ENCODE data around the gene SLC27A4. TPM values are rescaled to one million over a fixed set of nuclear protein-coding genes. Genes with fewer than 3 reads are reported as not detected.

Gene SLC27A4
- total RNA-seq, 2 donors from 2014 or later, result 22.4 to 25.0 TPM

DNA sequence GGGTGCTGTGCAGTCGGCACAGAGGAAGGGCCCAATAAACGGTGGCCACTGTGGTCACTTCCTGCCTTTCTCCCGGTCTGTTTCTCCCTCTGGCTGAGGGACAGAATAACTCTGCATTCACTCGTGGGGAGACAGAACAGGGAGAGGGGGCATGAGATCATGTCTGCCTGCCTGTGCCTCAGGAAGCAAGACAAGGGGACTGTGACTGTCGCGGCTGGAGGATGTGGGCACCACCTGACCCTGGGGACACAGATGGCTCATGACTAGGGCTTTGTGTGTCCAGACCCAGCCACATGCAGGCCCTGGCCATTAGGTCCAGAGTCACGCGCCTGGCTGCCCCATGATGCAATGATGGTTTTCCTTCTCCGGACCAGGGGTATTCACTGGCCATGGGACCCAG is 23.9 kb upstream of the SLC27A4 start:
- Mint-ChIP-seq H3K27me3 (ENCODE audit: insufficient read depth) (no peaks in the 10 kb centered on the region), H3K4me3 (no peak overlapping the region), H3K4me1 (no peaks in the 10 kb centered on the region), H3K36me3 (ENCODE audit: low read depth) (peaks cover 46% of the 10 kb centered on the region), H3K27ac (no peak overlapping the region), H3K9me3 (no peaks in the 10 kb centered on the region)
- no peaks in the 10 kb centered on the region for H3K9me3 ChIP-seq (ENCODE audit: control insufficient read depth, low read length)
- DNase-seq, result no peak
- TF ChIP-seq, protein P1, sequence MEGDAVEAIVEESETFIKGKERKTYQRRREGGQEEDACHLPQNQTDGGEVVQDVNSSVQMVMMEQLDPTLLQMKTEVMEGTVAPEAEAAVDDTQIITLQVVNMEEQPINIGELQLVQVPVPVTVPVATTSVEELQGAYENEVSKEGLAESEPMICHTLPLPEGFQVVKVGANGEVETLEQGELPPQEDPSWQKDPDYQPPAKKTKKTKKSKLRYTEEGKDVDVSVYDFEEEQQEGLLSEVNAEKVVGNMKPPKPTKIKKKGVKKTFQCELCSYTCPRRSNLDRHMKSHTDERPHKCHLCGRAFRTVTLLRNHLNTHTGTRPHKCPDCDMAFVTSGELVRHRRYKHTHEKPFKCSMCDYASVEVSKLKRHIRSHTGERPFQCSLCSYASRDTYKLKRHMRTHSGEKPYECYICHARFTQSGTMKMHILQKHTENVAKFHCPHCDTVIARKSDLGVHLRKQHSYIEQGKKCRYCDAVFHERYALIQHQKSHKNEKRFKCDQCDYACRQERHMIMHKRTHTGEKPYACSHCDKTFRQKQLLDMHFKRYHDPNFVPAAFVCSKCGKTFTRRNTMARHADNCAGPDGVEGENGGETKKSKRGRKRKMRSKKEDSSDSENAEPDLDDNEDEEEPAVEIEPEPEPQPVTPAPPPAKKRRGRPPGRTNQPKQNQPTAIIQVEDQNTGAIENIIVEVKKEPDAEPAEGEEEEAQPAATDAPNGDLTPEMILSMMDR (conservative IDR thresholded peaks at IDR 0.05), result no peak
- peaks cover 29% of the 10 kb centered on the region for H3K36me3 ChIP-seq (ENCODE audit: control insufficient read depth, insufficient read depth, low read length)
- no peak overlapping the region for H3K27ac ChIP-seq (ENCODE audit: low read depth, low read length)
- H3K27me3 ChIP-seq (ENCODE audit: control insufficient read depth, insufficient read depth, low read length, poor library complexity, severe bottlenecking), result no peaks in the 10 kb centered on the region
- H3K9ac ChIP-seq (ENCODE audit: extremely low read depth, low read length, poor library complexity, severe bottlenecking), result no peak overlapping the region
- no peak overlapping the region for H3K4me3 ChIP-seq (ENCODE audit: low read length)
- 94% methylated on average over 7 to 9 of the region's 9 CpGs for WGBS, 2 experiments (ENCODE audit: insufficient coverage in 1 of 2, insufficient read length in 1 of 2)
- no peaks in the 10 kb centered on the region for H3K4me1 ChIP-seq (ENCODE audit: control insufficient read depth, insufficient read depth, low read length)

- no peak for DNase-seq
Observed at GRCh38 chr9:128317629-128318028, 22.7 kb upstream of the SLC27A4 start.

GRCh38 chr9:128321343-128321742 is 19.0 kb upstream of the SLC27A4 start:
- H3K4me1 ChIP-seq (ENCODE audit: control insufficient read depth, insufficient read depth, low read length), result no peaks in the 10 kb centered on the region
- Mint-ChIP-seq H3K4me3 (peak overlapping the region; percentile 93), H3K27ac (no peak overlapping the region), H3K9me3 (no peaks in the 10 kb centered on the region), H3K27me3 (ENCODE audit: insufficient read depth) (no peaks in the 10 kb centered on the region), H3K36me3 (ENCODE audit: low read depth) (peaks cover 32% of the 10 kb centered on the region), H3K4me1 (peaks cover 5% of the 10 kb centered on the region)
- peaks cover 27% of the 10 kb centered on the region for H3K36me3 ChIP-seq (ENCODE audit: control insufficient read depth, insufficient read depth, low read length)
- TF ChIP-seq, protein P1 (conservative IDR thresholded peaks at IDR 0.05), result no peak
- no peaks in the 10 kb centered on the region for H3K9me3 ChIP-seq (ENCODE audit: control insufficient read depth, low read length)
- H3K27ac ChIP-seq (ENCODE audit: low read depth, low read length), result no peak overlapping the region
- WGBS, 2 experiments (ENCODE audit: insufficient coverage in 1 of 2, insufficient read length in 1 of 2), result 86 to 98% methylated on average over 4 of the region's 7 CpGs
- no peak for DNase-seq
- peak overlapping the region; percentile 95 for H3K4me3 ChIP-seq (ENCODE audit: low read length)
- no peak overlapping the region for H3K9ac ChIP-seq (ENCODE audit: extremely low read depth, low read length, poor library complexity, severe bottlenecking)
- H3K27me3 ChIP-seq (ENCODE audit: control insufficient read depth, insufficient read depth, low read length, poor library complexity, severe bottlenecking), result no peaks in the 10 kb centered on the region

More at GRCh38 chr9:128317629-128318028, 22.7 kb upstream of the SLC27A4 start:
- Mint-ChIP-seq H3K4me1 (no peaks in the 10 kb centered on the region), H3K4me3 (no peak overlapping the region), H3K27ac (no peak overlapping the region), H3K9me3 (no peaks in the 10 kb centered on the region), H3K27me3 (ENCODE audit: insufficient read depth) (no peaks in the 10 kb centered on the region), H3K36me3 (ENCODE audit: low read depth) (peaks cover 44% of the 10 kb centered on the region)
- H3K4me3 ChIP-seq (ENCODE audit: low read length), result no peak overlapping the region
- H3K9ac ChIP-seq (ENCODE audit: extremely low read depth, low read length, poor library complexity, severe bottlenecking), result no peak overlapping the region
- H3K27me3 ChIP-seq (ENCODE audit: control insufficient read depth, insufficient read depth, low read length, poor library complexity, severe bottlenecking), result no peaks in the 10 kb centered on the region
- peaks cover 28% of the 10 kb centered on the region for H3K36me3 ChIP-seq (ENCODE audit: control insufficient read depth, insufficient read depth, low read length)
- no peak overlapping the region for H3K27ac ChIP-seq (ENCODE audit: low read depth, low read length)
- TF ChIP-seq, protein P1 (conservative IDR thresholded peaks at IDR 0.05), result no peak
- H3K4me1 ChIP-seq (ENCODE audit: control insufficient read depth, insufficient read depth, low read length), result no peaks in the 10 kb centered on the region
- H3K9me3 ChIP-seq (ENCODE audit: control insufficient read depth, low read length), result no peaks in the 10 kb centered on the region
- WGBS, 2 experiments (ENCODE audit: insufficient coverage in 1 of 2, insufficient read length in 1 of 2), result 90 to 93% methylated on average over 1 to 2 of the region's 2 CpGs
